Psoas muscle (tissue), 8 donors: ENCODE results near the gene SGMS1. TPM values are rescaled to one million over a fixed set of nuclear protein-coding genes. Genes with fewer than 3 reads are reported as not detected.
A peak's percentile ranks its signal among the peaks of the same experiment; 100 is the strongest.

Source experiments
- ATAC-seq, 4 donors: fragments of 200-7000 bp; cut with Tn5 transposase; one replicate each; pipeline ENCODE4 v1.9.1; 2020; ENCODE audit warnings: moderate library complexity in 3 of 4, mild to moderate bottlenecking in 2 of 4
- DNase-seq, 2 donors: peaks; one replicate each; pipeline ENCODE4 v3.0.0-alpha.2; 2020
- H3K27ac ChIP-seq: fragments of 200-600 bp; one replicate; pipeline ENCODE4 v1.8.0; 2022
- H3K27me3 ChIP-seq, 3 donors: fragments of 200-600 bp in 1 of 3; one replicate each; pipeline versions ENCODE4 v1.6.1 to v1.8.0; 2013 to 2022; ENCODE audit warnings: low read length in 2 of 3, mild to moderate bottlenecking in 2 of 3, moderate library complexity in 1 of 3; ENCODE audit not compliant: insufficient read depth in 3 of 3
- H3K36me3 ChIP-seq, 2 donors: fragments of 200-600 bp in 1 of 2; one replicate each; pipeline versions ENCODE4 v1.6.1 to v1.8.0; 2013 to 2022; ENCODE audit warnings: low read depth in 1 of 2, mild to moderate bottlenecking in 1 of 2, moderate library complexity in 1 of 2; ENCODE audit not compliant: insufficient read depth in 1 of 2
- H3K4me1 ChIP-seq: fragments of 200-600 bp; one replicate; pipeline ENCODE4 v1.8.0; 2022
- H3K4me3 ChIP-seq: fragments of 200-600 bp; one replicate; pipeline ENCODE4 v1.8.0; 2022; ENCODE audit warnings: mild to moderate bottlenecking
- H3K9me3 ChIP-seq: fragments of 200-600 bp; one replicate; pipeline ENCODE4 v1.8.0; 2022
- CTCF ChIP-seq: fragments of 200-600 bp; IDR thresholded peaks from one replicate; pipeline ENCODE4 v1.8.0; 2022; ENCODE audit warnings: antibody characterized with exemption
- WGBS, 3 donors: extraction: QIAGEN DNeasy Blood & Tissue Kit; methylation state at CpG; one replicate each; pipeline versions ENCODE4 v1.1.6 to v1.1.7; 2013; 5-methylcytosine and 5-hydroxymethylcytosine counted together
- intact Hi-C, 2 donors: fragments of 100-400 bp; cut with DNase I; formaldehyde crosslinking; loops; one replicate each; pipeline versions ENCODE4 v1.11.0 to v1.14.2; 2022
- polyA plus RNA-seq, 3 donors: library from polyadenylated mRNA; stranded (reverse); fragments of 200-250 nt; gene quantifications; one replicate each; pipeline ENCODE4 v1.2.3, GENCODE V29; 2013
- total RNA-seq, 4 donors: library from RNA; stranded (reverse); fragmentation: NEBNext Ultra II Directional in 2 of 4; extraction: Animal tissue kit (Norgen Biotek cat#: 25700) in 2 of 4; gene quantifications; one replicate each; pipeline versions ENCODE4 v1.2.1 to v1.2.4, GENCODE V29; 2021 to 2023
- donor health status: healthy with polysubstance abuse.
- donor health status: DM: no; HTN: no; CAD: no; lungs with moderate emphysema.
- donor health status: Bipolar disorder and iron deficiency.
- donor health status: healthy.
- donor health status: DM: yes; HTN: yes; CAD: no.
- donor health status: DM: no; HTN: no; CAD: no.
- donor health status: DM: no; HTN: no; CAD: no.
- donor health status: DM: yes; HTN: yes; CAD: no.

The SGMS1 gene
- total and polyA plus RNA-seq, 7 donors = 6.2 to 16.7 (median 11.3) TPM

DNA sequence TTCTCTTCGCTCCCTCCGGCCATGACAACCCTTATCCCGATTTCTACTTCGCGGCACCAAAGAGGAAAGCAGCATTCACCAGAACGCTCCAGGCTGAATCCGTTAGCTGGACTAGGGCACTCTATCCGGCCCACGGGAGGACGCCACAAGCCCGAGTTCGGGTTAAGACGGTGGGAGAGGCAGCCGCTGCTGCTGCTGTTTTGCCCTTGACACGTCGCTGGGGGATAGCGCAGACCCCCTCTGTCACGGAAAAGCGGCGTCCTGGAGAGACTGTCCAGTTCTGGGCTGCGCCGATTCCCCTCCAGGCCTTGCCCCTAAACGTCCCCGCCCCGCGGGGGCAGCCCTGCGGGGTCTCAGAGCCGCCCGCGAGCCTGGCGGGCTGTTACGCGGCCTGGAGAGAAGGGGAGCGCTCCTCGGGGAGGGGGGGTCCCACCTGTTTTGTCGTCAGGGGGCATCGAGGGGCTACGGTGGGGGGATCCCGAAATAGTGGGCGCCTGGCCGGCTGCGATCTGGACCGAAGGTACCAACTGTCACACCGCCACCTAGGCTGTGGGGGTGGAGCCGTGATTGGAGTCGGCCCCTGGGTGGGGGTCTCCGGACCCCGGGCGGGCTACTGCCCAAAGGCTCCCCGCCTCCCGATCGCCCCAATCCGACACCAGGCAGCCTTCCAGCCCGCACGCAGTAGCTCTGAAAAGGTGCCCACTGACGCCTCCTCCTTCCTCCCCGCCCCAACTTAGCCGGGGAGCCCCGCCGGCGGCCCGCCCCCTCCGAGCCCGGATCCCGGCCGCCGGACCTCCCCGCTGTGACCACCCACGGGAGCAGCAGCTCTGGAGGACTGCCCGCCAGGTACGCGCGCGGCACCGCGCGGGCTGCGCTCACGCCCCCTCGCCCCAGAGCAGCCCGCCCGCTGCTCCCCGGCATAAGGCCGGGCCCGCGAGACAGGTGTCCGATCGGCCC, 772 bp downstream of the SGMS1 start:
- H3K9me3 ChIP-seq = no peaks in the 10 kb centered on the region
- H3K4me1 ChIP-seq = peaks cover 33% of the 10 kb centered on the region
- ATAC-seq = peak in 3 of 4 donors; percentile 3 to 16 (median 15)
- no peak for TF ChIP-seq CTCF
- no peaks in the 10 kb centered on the region for H3K27me3 ChIP-seq
- DNase-seq = peak; percentile 43 to 74
- WGBS, 3 donors = 0 to 1% (median 1%) methylated on average over 69 to 88 of the region's 88 CpGs
- H3K36me3 ChIP-seq = no peaks in the 10 kb centered on the region
- H3K4me3 ChIP-seq = peak overlapping the region; percentile 96
- peak overlapping the region; percentile 97 for H3K27ac ChIP-seq
- intact Hi-C loops = loop anchor here (5.0 to 10.0 kb wide), 7 partner anchors 66 to 328 kb away; no protein-coding TSS in a partner anchor

- H3K4me3 ChIP-seq = peak overlapping the region; percentile 96
- no peaks in the 10 kb centered on the region for H3K27me3 ChIP-seq
- DNase-seq (peak; percentile 98 to 99), ATAC-seq (peak; percentile 60 to 67 (median 64))
- TF ChIP-seq CTCF = no peak
- intact Hi-C loops = loop anchor here (5.0 to 10.0 kb wide), 7 partner anchors 65 to 327 kb away; no protein-coding TSS in a partner anchor
- 0 to 1% (median 1%) methylated on average over 21 of the region's 21 CpGs for WGBS, 3 donors
- H3K9me3 ChIP-seq = no peaks in the 10 kb centered on the region
- peaks cover 33% of the 10 kb centered on the region for H3K4me1 ChIP-seq
- H3K36me3 ChIP-seq = no peaks in the 10 kb centered on the region
- peak overlapping the region; percentile 97 for H3K27ac ChIP-seq
Observed at GRCh38 chr10:50621968-50622705, 1.6 kb downstream of the SGMS1 start.

- ATAC-seq (no peak), DNase-seq (no peak)
- H3K4me3 ChIP-seq = no peak overlapping the region
- H3K9me3 ChIP-seq = no peaks in the 10 kb centered on the region
- peak overlapping the region; percentile 97 for H3K27ac ChIP-seq
- WGBS, 3 donors = 79 to 92% (median 80%) methylated on average over 7 of the region's 7 CpGs
- peaks cover 30% of the 10 kb centered on the region for H3K4me1 ChIP-seq
- no peak for TF ChIP-seq CTCF
- no peaks in the 10 kb centered on the region for H3K36me3 ChIP-seq
- H3K27me3 ChIP-seq = no peaks in the 10 kb centered on the region
- intact Hi-C loops = loop anchor here (5.0 to 10.0 kb wide), 7 partner anchors 64 to 326 kb away; no protein-coding TSS in a partner anchor
Observed at GRCh38 chr10:50620899-50621298, 2.9 kb downstream of the SGMS1 start.

DNA sequence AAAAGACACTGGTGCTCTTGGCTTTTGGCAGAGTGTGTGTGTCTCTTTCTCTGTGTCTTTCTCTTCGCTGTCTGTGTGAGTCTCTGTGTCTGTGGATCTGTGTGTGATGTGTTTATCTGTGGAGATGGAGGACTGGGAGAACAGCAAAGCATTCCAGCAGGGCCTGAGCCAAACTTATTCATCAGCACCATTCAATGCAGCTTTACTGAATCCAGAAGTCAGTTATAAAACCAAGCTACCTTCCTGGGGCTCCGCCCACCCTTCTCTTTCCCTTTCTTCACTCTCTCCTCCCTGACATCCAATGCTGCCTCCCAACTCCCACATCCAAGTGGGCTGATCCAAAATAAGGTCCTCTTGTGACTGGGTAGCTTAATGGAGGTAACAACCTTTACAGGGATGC, 3.9 kb downstream of the SGMS1 start:
- Histone ChIP-seq H3K36me3 (no peaks in the 10 kb centered on the region), H3K4me1 (peaks cover 34% of the 10 kb centered on the region), H3K4me3 (no peak overlapping the region), H3K27ac (peak overlapping the region; percentile 97), H3K27me3 (no peaks in the 10 kb centered on the region), H3K9me3 (no peaks in the 10 kb centered on the region)
- ATAC-seq (no peak), DNase-seq (no peak)
- 93 to 100% (median 95%) methylated on average over 2 of the region's 2 CpGs for WGBS, 3 donors
- TF ChIP-seq CTCF = no peak
- intact Hi-C loops = loop anchor here (5.0 to 10.0 kb wide), 7 partner anchors 63 to 325 kb away; no protein-coding TSS in a partner anchor
